CD4-positive, alpha-beta T cell (primary cell): ENCODE data around the gene ESRRB. TPM values are rescaled to one million over a fixed set of nuclear protein-coding genes. Genes with fewer than 3 reads are reported as not detected.

Source experiments
- ATAC-seq: fragments of 200-7000 bp; cut with Tn5 transposase; one replicate; pipeline ENCODE4 v1.10.0; 2022; ENCODE audit warnings: mild to moderate bottlenecking; ENCODE audit not compliant: poor library complexity
- CTCF ChIA-PET: fragments of 350-600 bp; sonication (Branson Sonifier 250); formaldehyde crosslinking; loops from one replicate; lab custom pipeline; 2021; ENCODE audit warnings: antibody characterized with exemption, inconsistent platforms; lab: Charles Lee
- POLR2A ChIA-PET: fragments of 350-600 bp; sonication (Branson Sonifier 250); formaldehyde crosslinking; loops from one replicate; lab custom pipeline; 2021; ENCODE audit warnings: antibody characterized with exemption, inconsistent platforms; lab: Charles Lee
- DNase-seq, 14 experiments: peaks; one replicate each; pipeline ENCODE4 v3.0.0-alpha.2; 2013 to 2020; ENCODE audit warnings: mixed read lengths in 2 of 14
- H3K27ac ChIP-seq, 2 donors: one replicate each; pipeline versions ENCODE4 v1.5.1 to v1.7.0; 2013; ENCODE audit warnings: low read length in 2 of 2, low read depth in 1 of 2, mild to moderate bottlenecking in 1 of 2
- H3K27me3 ChIP-seq, 2 experiments: 1 replicate in 1 of 2; 2 replicates in 1 of 2; pipeline versions ENCODE4 v1.6.1 to v1.7.0; 2013; ENCODE audit warnings: low read length in 2 of 2, control low read depth in 1 of 2, mild to moderate bottlenecking in 1 of 2, moderate library complexity in 1 of 2; ENCODE audit not compliant: insufficient read depth in 2 of 2, control insufficient read depth in 1 of 2
- H3K36me3 ChIP-seq: one replicate; pipeline ENCODE4 v1.6.1; 2013; ENCODE audit warnings: low read length, control low read depth; ENCODE audit not compliant: insufficient read depth
- H3K4me1 ChIP-seq: one replicate; pipeline ENCODE4 v1.6.1; 2013; ENCODE audit warnings: low read length, control low read depth; ENCODE audit not compliant: insufficient read depth
- H3K4me3 ChIP-seq: one replicate; pipeline ENCODE4 v1.5.1; 2013; ENCODE audit warnings: mild to moderate bottlenecking, low read length, moderate library complexity
- H3K9me3 ChIP-seq, 2 experiments: 1 replicate in 1 of 2; 2 replicates in 1 of 2; pipeline versions ENCODE4 v1.6.1 to v1.7.0; 2013; ENCODE audit warnings: low read length in 2 of 2, mild to moderate bottlenecking in 2 of 2, control low read depth in 1 of 2, moderate library complexity in 1 of 2; ENCODE audit not compliant: control insufficient read depth in 1 of 2, insufficient read depth in 1 of 2
- H3K27ac Mint-ChIP-seq: one replicate; pipeline ENCODE4 v1.8.0; 2020; ENCODE audit warnings: mixed read lengths
- H3K27me3 Mint-ChIP-seq: one replicate; pipeline ENCODE4 v1.8.0; 2021; ENCODE audit warnings: mixed read lengths
- H3K36me3 Mint-ChIP-seq: one replicate; pipeline ENCODE4 v1.8.0; 2021; ENCODE audit warnings: low read depth, mixed read lengths
- H3K4me1 Mint-ChIP-seq: one replicate; pipeline ENCODE4 v1.8.0; 2021; ENCODE audit warnings: low read depth, mixed read lengths
- H3K4me3 Mint-ChIP-seq: one replicate; pipeline ENCODE4 v1.8.0; 2020; ENCODE audit warnings: mild to moderate bottlenecking, mixed read lengths
- H3K9me3 Mint-ChIP-seq: one replicate; pipeline ENCODE4 v1.8.0; 2020; ENCODE audit warnings: mixed read lengths
- intact Hi-C, 2 experiments: fragments of 100-400 bp; cut with DNase I in 1 of 2; cut with micrococcal nuclease in 1 of 2; formaldehyde crosslinking; loops; one replicate each; pipeline versions ENCODE4 v1.15.1 to v1.9.0; 2023 to 2025; cut with DNase I, micrococcal nuclease
- total RNA-seq, 174 experiments: library from RNA in 2 of 174; stranded (reverse) in 2 of 174; gene quantifications; one replicate each; pipeline ENCODE4 v1.2.3 and lab custom pipeline; 2021 to 2026
- TF ChIP-seq, protein P1 (sequence below): fragments of 200-600 bp; IDR thresholded peaks from one replicate; pipeline ENCODE4 v1.8.0; 2022; ENCODE audit warnings: antibody characterized with exemption, mild to moderate bottlenecking

Gene ESRRB
- total RNA-seq, 2 experiments from 2014 or later: 0.17 to 0.27 TPM

GRCh38 chr14:76490735-76491134 is 114.8 kb downstream of the ESRRB start:
- no peaks in the 10 kb centered on the region for H3K4me1 Mint-ChIP-seq
- H3K4me3 Mint-ChIP-seq: no peak overlapping the region
- H3K27ac Mint-ChIP-seq: no peak overlapping the region

DNA sequence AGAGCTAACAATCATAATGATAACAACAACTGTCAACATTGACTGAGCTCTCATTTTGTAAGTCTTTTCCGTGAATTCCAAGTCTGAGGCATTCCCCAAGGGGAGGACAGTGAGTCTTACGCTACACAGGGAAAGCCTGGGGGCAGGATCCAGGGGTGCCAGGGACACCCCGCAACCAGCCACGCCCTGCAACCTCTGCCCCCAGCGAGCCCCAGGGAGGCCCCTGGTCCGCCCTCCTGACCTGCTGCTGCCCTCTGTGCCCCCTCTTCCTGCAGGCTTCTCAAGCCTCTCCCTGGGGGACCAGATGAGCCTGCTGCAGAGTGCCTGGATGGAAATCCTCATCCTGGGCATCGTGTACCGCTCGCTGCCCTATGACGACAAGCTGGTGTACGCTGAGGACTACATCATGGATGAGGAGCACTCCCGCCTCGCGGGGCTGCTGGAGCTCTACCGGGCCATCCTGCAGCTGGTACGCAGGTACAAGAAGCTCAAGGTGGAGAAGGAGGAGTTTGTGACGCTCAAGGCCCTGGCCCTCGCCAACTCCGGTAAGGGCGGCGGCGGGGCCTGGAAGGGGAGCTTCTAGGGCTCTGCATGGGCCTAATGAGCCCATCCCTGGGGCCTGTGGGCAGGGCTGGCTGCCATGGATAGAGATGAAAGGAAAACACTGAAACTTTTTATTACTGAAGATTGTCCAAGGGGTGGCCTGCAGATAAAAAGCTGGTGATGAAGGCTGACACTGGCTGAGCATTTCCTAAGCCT is 115.4 kb downstream of the ESRRB start:
- H3K4me3 ChIP-seq: no peak overlapping the region
- DNase-seq (no peak), ATAC-seq (no peak)
- Mint-ChIP-seq H3K9me3 (no peaks in the 10 kb centered on the region), H3K36me3 (no peaks in the 10 kb centered on the region), H3K4me3 (no peak overlapping the region), H3K27me3 (peaks cover 6% of the 10 kb centered on the region), H3K4me1 (no peaks in the 10 kb centered on the region), H3K27ac (no peak overlapping the region)
- H3K27me3 ChIP-seq: peaks cover 0 to 2% of the 10 kb centered on the region in 2 experiments
- CTCF ChIA-PET: no interaction called here
- intact Hi-C loops: no loop called here
- TF ChIP-seq, protein P1, sequence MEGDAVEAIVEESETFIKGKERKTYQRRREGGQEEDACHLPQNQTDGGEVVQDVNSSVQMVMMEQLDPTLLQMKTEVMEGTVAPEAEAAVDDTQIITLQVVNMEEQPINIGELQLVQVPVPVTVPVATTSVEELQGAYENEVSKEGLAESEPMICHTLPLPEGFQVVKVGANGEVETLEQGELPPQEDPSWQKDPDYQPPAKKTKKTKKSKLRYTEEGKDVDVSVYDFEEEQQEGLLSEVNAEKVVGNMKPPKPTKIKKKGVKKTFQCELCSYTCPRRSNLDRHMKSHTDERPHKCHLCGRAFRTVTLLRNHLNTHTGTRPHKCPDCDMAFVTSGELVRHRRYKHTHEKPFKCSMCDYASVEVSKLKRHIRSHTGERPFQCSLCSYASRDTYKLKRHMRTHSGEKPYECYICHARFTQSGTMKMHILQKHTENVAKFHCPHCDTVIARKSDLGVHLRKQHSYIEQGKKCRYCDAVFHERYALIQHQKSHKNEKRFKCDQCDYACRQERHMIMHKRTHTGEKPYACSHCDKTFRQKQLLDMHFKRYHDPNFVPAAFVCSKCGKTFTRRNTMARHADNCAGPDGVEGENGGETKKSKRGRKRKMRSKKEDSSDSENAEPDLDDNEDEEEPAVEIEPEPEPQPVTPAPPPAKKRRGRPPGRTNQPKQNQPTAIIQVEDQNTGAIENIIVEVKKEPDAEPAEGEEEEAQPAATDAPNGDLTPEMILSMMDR: no peak
- H3K27ac ChIP-seq: no peak overlapping the region
- no peaks in the 10 kb centered on the region for H3K9me3 ChIP-seq
- no peaks in the 10 kb centered on the region for H3K4me1 ChIP-seq
- POLR2A ChIA-PET: no interaction called here
- no peaks in the 10 kb centered on the region for H3K36me3 ChIP-seq

More at GRCh38 chr14:76490735-76491134, 114.8 kb downstream of the ESRRB start:
- no peak overlapping the region for H3K27ac ChIP-seq
- Mint-ChIP-seq H3K9me3 (no peaks in the 10 kb centered on the region), H3K27me3 (no peaks in the 10 kb centered on the region), H3K36me3 (no peaks in the 10 kb centered on the region)
- H3K27me3 ChIP-seq: peaks cover 0 to 2% of the 10 kb centered on the region in 2 experiments
- H3K36me3 ChIP-seq: no peaks in the 10 kb centered on the region
- CTCF ChIA-PET: no interaction called here
- H3K9me3 ChIP-seq: no peaks in the 10 kb centered on the region
- ATAC-seq (no peak), DNase-seq (no peak)
- intact Hi-C loops: no loop called here
- H3K4me3 ChIP-seq: no peak overlapping the region
- H3K4me1 ChIP-seq: no peaks in the 10 kb centered on the region
- TF ChIP-seq, protein P1: no peak
- POLR2A ChIA-PET: no interaction called here

DNA sequence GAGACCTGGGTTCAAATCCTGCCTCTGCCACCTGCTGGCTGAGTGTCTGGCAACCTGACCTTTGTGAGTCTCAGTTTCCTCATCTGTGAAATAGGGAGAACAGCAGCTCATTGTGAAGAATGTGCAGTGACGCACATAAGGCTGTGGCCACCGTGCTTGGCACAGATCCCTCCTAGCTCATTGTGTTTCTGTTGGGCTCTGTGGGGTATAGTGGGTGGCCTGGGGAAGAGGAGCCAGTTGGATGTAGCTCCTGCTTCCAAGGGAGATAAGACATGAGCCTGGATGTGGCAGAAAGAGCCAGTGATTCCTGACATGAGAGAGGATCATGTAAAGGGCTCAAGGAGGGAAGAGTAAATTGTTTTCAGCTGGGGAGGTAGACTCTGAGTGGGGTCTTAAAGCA is 120.0 kb downstream of the ESRRB start:
- Histone ChIP-seq H3K4me1 (no peaks in the 10 kb centered on the region), H3K36me3 (no peaks in the 10 kb centered on the region), H3K27ac (no peak overlapping the region), H3K4me3 (no peak overlapping the region), H3K27me3 (peaks cover 0 to 2% of the 10 kb centered on the region in 2 experiments), H3K9me3 (no peaks in the 10 kb centered on the region)
- DNase-seq: no peak
- ATAC-seq: no peak
- no peaks in the 10 kb centered on the region for H3K4me1 Mint-ChIP-seq
- no peaks in the 10 kb centered on the region for H3K36me3 Mint-ChIP-seq
- H3K27me3 Mint-ChIP-seq: peaks cover 8% of the 10 kb centered on the region
- TF ChIP-seq, protein P1: no peak
- H3K9me3 Mint-ChIP-seq: no peaks in the 10 kb centered on the region
- CTCF ChIA-PET: no interaction called here
- H3K27ac Mint-ChIP-seq: no peak overlapping the region
- intact Hi-C loops: no loop called here
- POLR2A ChIA-PET: no interaction called here
- no peak overlapping the region for H3K4me3 Mint-ChIP-seq
